Measurements from ENCODE around the gene RND2.

The RND2 gene

DNA sequence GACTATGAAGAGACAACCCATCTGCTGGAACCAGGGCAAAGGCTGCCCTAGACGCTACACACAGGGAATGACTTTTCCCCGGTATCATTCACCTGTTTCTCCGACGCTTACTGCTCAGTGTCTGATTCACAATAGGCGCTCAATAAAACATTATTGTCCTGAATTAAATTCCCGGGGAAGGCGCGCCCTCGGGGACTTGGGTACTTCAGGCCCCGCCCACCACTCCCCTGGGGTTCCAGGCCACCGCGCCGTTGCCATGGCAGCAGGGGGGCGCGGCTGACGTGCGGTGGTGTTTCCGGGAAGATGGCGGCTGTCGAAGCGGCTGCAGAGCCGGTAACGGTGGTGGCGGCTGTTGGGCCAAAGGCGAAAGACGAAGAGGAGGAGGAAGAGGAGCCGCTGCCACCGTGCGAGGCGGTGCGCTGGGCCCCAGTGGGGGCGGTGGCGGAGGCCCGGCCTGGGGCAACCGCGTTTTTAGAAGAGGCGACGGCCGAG lies 44.7 kb upstream of the RND2 start, which contains the start of gene RUNDC1:
TSS of gene RUNDC1 (plus strand) at position 292 of the 492 bp plus-strand sequence. CDS start at position 304, 12 bp downstream.
- TF ChIP-seq GABPA (IDR thresholded peaks at IDR 0.05; ENCODE audit: low read depth) (no peak), POLR2AphosphoS5 (IDR thresholded peaks at IDR 0.05; ENCODE audit: low read depth) (no peak; the same call in 1 of the 2 replicates), REST (IDR thresholded peaks at IDR 0.05; ENCODE audit: insufficient replicate concordance, low read depth) (peak; percentile 14), CTCF (IDR thresholded peaks at IDR 0.05; ENCODE audit: insufficient read depth, low read length) (no peak), SPI1 (IDR thresholded peaks at IDR 0.05; ENCODE audit: borderline replicate concordance, low read depth) (no peak)
- Histone ChIP-seq H3K27ac (replicated peaks) (peak within 1 kb of the TSS; percentile 79), H3K27me3 (ENCODE audit: insufficient read depth, poor library complexity, severe bottlenecking) (no peaks in the 10 kb centered on the region), H3K4me3 (replicated peaks; ENCODE audit: insufficient read depth, low read length) (peak within 1 kb of the TSS; percentile 93)
- DNase-seq (ENCODE audit: low read depth in 1 of 2, low spot score in 1 of 2) = peak; percentile 69 to 89

- Histone ChIP-seq H3K27ac (replicated peaks) (peak overlapping the region; percentile 79), H3K27me3 (ENCODE audit: insufficient read depth, poor library complexity, severe bottlenecking) (no peaks in the 10 kb centered on the region), H3K4me3 (replicated peaks; ENCODE audit: insufficient read depth, low read length) (peak overlapping the region; percentile 93)
- peak in 1 of 2 experiments; percentile 64 for DNase-seq (ENCODE audit: low read depth in 1 of 2, low spot score in 1 of 2)
- TF ChIP-seq GABPA (IDR thresholded peaks at IDR 0.05; ENCODE audit: low read depth) (no peak), POLR2AphosphoS5 (IDR thresholded peaks at IDR 0.05; ENCODE audit: low read depth) (no peak), CTCF (IDR thresholded peaks at IDR 0.05; ENCODE audit: insufficient read depth, low read length) (no peak), REST (IDR thresholded peaks at IDR 0.05; ENCODE audit: insufficient replicate concordance, low read depth) (no peak), SPI1 (IDR thresholded peaks at IDR 0.05; ENCODE audit: borderline replicate concordance, low read depth) (no peak)
These were observed 44.1 kb upstream of the RND2 start for GRCh38 chr17:42980766-42981397.

DNA sequence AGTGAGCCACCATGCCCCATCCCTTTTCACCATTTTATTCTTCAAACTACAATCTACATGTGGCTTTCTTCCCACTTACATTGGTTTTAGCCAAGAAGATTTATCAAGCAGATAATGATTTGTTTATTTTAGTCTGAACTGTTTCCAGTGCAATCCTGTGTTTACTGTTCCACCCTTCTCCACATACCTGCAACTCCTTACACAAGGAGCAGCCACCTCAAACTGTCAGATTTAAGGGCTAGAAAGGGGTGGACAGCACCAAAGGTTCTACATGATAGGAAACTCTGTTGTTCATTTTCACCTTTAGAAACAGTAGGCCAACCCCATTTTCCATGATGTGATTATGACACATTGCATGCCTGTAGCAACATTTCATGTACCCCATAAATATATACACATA lies 42.8 kb upstream of the RND2 start:
- H3K27me3 ChIP-seq (ENCODE audit: insufficient read depth, poor library complexity, severe bottlenecking) = no peaks in the 10 kb centered on the region
- no peak for DNase-seq (ENCODE audit: low read depth in 1 of 2, low spot score in 1 of 2)
- H3K4me3 ChIP-seq (replicated peaks; ENCODE audit: insufficient read depth, low read length) = no peak overlapping the region
- H3K27ac ChIP-seq (replicated peaks) = no peak overlapping the region
- no peak for TF ChIP-seq POLR2AphosphoS5 (IDR thresholded peaks at IDR 0.05; ENCODE audit: low read depth)
- TF ChIP-seq CTCF (IDR thresholded peaks at IDR 0.05; ENCODE audit: insufficient read depth, low read length) = no peak
